ENCODE data around the gene DGKD.

DNA sequence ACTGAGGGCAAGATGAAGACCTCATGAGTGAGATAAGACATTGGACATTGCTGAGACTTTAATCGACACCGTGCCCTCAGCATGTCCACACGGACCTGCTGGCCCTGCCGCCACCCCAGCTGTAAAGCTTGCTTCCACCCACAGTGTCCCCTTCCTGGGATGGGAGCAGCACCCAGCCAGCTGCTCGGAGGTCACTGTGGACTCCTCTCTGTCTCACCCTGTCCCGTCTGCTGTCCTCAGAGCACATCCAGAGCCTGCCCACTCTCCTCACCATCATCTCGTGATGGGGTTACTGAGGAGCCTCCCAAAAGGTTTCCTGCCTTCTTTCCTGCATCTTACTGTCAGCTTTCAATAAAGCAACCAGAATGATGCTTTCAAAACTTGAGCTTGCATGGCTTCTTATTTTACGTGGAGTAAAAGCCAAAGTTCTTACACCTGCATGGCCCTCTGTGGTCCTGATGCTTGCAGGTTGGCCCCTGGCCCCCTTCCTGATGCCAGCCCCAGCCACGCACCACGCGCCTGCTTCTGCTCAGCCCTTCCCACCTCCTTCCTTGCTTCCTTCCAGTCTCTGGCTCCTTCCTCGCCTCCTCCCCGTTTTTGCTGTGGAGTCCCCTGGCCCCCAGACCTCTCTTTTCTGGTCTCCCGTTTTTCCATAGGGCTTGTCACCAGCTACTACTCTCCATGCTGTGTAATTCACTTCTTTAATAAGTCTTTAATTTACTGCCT, 67.0 kb downstream of the DGKD start:
- TF ChIP-seq, protein P1, sequence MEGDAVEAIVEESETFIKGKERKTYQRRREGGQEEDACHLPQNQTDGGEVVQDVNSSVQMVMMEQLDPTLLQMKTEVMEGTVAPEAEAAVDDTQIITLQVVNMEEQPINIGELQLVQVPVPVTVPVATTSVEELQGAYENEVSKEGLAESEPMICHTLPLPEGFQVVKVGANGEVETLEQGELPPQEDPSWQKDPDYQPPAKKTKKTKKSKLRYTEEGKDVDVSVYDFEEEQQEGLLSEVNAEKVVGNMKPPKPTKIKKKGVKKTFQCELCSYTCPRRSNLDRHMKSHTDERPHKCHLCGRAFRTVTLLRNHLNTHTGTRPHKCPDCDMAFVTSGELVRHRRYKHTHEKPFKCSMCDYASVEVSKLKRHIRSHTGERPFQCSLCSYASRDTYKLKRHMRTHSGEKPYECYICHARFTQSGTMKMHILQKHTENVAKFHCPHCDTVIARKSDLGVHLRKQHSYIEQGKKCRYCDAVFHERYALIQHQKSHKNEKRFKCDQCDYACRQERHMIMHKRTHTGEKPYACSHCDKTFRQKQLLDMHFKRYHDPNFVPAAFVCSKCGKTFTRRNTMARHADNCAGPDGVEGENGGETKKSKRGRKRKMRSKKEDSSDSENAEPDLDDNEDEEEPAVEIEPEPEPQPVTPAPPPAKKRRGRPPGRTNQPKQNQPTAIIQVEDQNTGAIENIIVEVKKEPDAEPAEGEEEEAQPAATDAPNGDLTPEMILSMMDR (IDR thresholded peaks at IDR 0.05; ENCODE audit: low read length): no peak
- no peak for TF ChIP-seq EZH2 (optimal IDR thresholded peaks at IDR 0.05; ENCODE audit: low read depth, low read length)

All from MM.1S (cell line).